Esophagus squamous epithelium (tissue), 4 donors: ENCODE measurements around the gene KIF1A.
"Not testable (repeated sequence)": the region's sequence is repeated elsewhere in the genome, so short reads cannot be mapped to it uniquely, and the experiment has no call there.

Experiments
- CTCF ChIP-seq, 6 experiments: fragments of 450-650 bp in 4 of 6; fragments of 200-600 bp in 2 of 6; sonication (generic) in 2 of 6; IDR thresholded peaks; one replicate each; pipeline ENCODE4 v1.5.1; 2016 to 2019; ENCODE audit warnings: antibody characterized with exemption in 6 of 6, mild to moderate bottlenecking in 4 of 6, moderate library complexity in 4 of 6
- POLR2A ChIP-seq, 4 donors: fragments of 450-650 bp; IDR thresholded peaks; one replicate each; pipeline ENCODE4 v1.6.1; 2017; ENCODE audit warnings: antibody characterized with exemption in 4 of 4, mild to moderate bottlenecking in 4 of 4, moderate library complexity in 3 of 4

- not testable (repeated sequence) for TF ChIP-seq CTCF, POLR2A (IDR thresholded peaks at IDR 0.05)
These were observed 141.1 kb downstream of the KIF1A start for GRCh38 chr2:240678909-240679308.
